OCI-LY3 (cell line): Measurements from ENCODE around the gene CEP170B.

ENCODE experiments used
- H2AFZ ChIP-seq: fragments of 200-600, 300-600 bp; shearing (Covaris generic); 2 replicates; pipeline ENCODE4 v1.6.0; 2014; ENCODE audit warnings: antibody characterized with exemption, low read depth, low read length
- H3K27ac ChIP-seq: fragments of 200-600, 300-600 bp; sonication (generic); 2 replicates; pipeline ENCODE4 v1.5.1; 2014; ENCODE audit warnings: mild to moderate bottlenecking, low read length, moderate library complexity, mixed read lengths
- H3K27me3 ChIP-seq: fragments of 200-600, 300-600 bp; sonication (generic); 2 replicates; pipeline ENCODE4 v1.6.1; 2014; ENCODE audit warnings: low read depth, low read length, mixed read lengths
- H3K36me3 ChIP-seq: fragments of 200-600, 300-600 bp; sonication (generic); replicated peaks from 2 replicates; pipeline ENCODE3; 2014; ENCODE audit warnings: low read depth, low read length, mixed read lengths
- H3K4me1 ChIP-seq: fragments of 300-600, 200-600 bp; sonication (generic); 2 replicates; pipeline ENCODE4 v1.6.1; 2014; ENCODE audit warnings: low read length, mixed read lengths
- H3K4me2 ChIP-seq: fragments of 200-600, 300-600 bp; sonication (generic); 2 replicates; pipeline ENCODE4 v1.6.1; 2014; ENCODE audit warnings: low read length, mixed read lengths
- H3K4me3 ChIP-seq: fragments of 300-600, 200-600 bp; sonication (generic); 2 replicates; pipeline ENCODE4 v1.5.1; 2014; ENCODE audit warnings: antibody characterized with exemption, mild to moderate bottlenecking, low read length, moderate library complexity
- H3K79me2 ChIP-seq: fragments of 300-600, 200-600 bp; shearing (Covaris generic); 2 replicates; pipeline ENCODE4 v1.6.1; 2014; ENCODE audit warnings: mild to moderate bottlenecking, low read length, mixed read lengths
- H3K9ac ChIP-seq: fragments of 300-600, 200-600 bp; shearing (Covaris generic); 2 replicates; pipeline ENCODE4 v1.6.0; 2014; ENCODE audit warnings: mild to moderate bottlenecking, low read length, moderate library complexity
- H3K9me3 ChIP-seq: fragments of 200-600, 300-600 bp; shearing (Covaris generic); 2 replicates; pipeline ENCODE4 v1.6.1; 2014; ENCODE audit warnings: low read length, mixed read lengths; ENCODE audit not compliant: insufficient read depth
- H4K20me1 ChIP-seq: fragments of 200-600, 300-600 bp; sonication (generic); 2 replicates; pipeline ENCODE4 v1.6.1; 2016; ENCODE audit warnings: low read length, mixed read lengths; ENCODE audit not compliant: insufficient read depth
- EZH2phosphoT487 ChIP-seq: fragments of 200-600 bp; shearing (Covaris generic); IDR thresholded peaks from 2 replicates; pipeline ENCODE4 v1.6.1; 2018; ENCODE audit warnings: antibody characterized with exemption, mixed run types, low read depth
- TF ChIP-seq, protein P1 (sequence below): fragments of 200-600, 300-600 bp; sonication (generic); IDR thresholded peaks from 2 replicates; pipeline ENCODE4 v1.5.1; 2014; ENCODE audit warnings: antibody characterized with exemption, low read length, low read depth

Gene CEP170B

GRCh38 chr14:104819361-104819781 is 45.7 kb upstream of the CEP170B start:
- TF ChIP-seq, protein P1, sequence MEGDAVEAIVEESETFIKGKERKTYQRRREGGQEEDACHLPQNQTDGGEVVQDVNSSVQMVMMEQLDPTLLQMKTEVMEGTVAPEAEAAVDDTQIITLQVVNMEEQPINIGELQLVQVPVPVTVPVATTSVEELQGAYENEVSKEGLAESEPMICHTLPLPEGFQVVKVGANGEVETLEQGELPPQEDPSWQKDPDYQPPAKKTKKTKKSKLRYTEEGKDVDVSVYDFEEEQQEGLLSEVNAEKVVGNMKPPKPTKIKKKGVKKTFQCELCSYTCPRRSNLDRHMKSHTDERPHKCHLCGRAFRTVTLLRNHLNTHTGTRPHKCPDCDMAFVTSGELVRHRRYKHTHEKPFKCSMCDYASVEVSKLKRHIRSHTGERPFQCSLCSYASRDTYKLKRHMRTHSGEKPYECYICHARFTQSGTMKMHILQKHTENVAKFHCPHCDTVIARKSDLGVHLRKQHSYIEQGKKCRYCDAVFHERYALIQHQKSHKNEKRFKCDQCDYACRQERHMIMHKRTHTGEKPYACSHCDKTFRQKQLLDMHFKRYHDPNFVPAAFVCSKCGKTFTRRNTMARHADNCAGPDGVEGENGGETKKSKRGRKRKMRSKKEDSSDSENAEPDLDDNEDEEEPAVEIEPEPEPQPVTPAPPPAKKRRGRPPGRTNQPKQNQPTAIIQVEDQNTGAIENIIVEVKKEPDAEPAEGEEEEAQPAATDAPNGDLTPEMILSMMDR, result no peak
- TF ChIP-seq EZH2phosphoT487, result no peak
- Histone ChIP-seq H3K4me3 (no peak overlapping the region), H3K4me1 (peaks cover 6% of the 10 kb centered on the region), H3K79me2 (peaks cover 25% of the 10 kb centered on the region), H3K36me3 (peaks cover 13% of the 10 kb centered on the region), H3K4me2 (no peak overlapping the region), H3K9ac (no peak overlapping the region), H4K20me1 (no peaks in the 10 kb centered on the region), H3K9me3 (peaks cover 6% of the 10 kb centered on the region; the same call in 1 of the 2 replicates), H2AFZ (no peak overlapping the region), H3K27me3 (no peaks in the 10 kb centered on the region), H3K27ac (no peak overlapping the region)

DNA sequence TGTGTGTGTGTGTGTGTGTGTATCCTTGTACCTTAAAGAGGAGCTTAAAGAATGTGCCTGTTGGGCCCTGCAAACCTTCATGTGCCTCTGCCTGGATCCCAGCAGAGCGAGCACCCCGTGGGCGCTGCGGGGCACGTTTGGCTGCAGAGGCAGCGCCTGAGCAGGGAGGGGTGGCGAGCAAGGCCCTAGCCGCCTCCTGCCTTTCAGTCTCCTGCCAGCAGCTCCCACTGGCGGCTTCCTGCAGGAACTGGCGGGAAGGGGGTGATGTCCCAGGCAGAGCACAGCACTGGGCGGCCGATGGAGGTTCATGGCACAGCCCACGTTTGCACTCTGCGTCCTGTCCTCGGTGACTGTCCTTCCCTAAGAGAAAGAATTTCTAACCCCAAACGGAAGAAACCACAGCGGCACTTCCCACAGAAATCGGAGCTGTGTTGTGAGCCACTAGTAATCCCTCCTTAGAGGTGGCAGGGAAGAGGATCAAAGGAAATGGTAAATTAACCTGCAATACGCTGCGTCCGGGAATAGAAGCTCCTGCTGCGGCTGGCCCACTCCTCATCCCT is 44.3 kb upstream of the CEP170B start:
- Histone ChIP-seq H3K36me3 (peaks cover 13% of the 10 kb centered on the region), H3K9ac (no peak overlapping the region), H4K20me1 (no peaks in the 10 kb centered on the region), H3K79me2 (peaks cover 15% of the 10 kb centered on the region), H3K4me1 (peaks cover 6% of the 10 kb centered on the region), H2AFZ (no peak overlapping the region), H3K4me2 (no peak overlapping the region), H3K27ac (no peak overlapping the region), H3K4me3 (no peak overlapping the region), H3K27me3 (no peaks in the 10 kb centered on the region), H3K9me3 (peaks cover 6% of the 10 kb centered on the region; the same call in 1 of the 2 replicates)
- TF ChIP-seq, protein P1, result no peak
- TF ChIP-seq EZH2phosphoT487, result no peak

GRCh38 chr14:104821229-104821945 is 43.7 kb upstream of the CEP170B start:
- Histone ChIP-seq H3K9ac (no peak overlapping the region), H2AFZ (no peak overlapping the region), H3K79me2 (peaks cover 12% of the 10 kb centered on the region), H3K4me2 (no peak overlapping the region), H3K36me3 (peaks cover 13% of the 10 kb centered on the region), H4K20me1 (no peaks in the 10 kb centered on the region), H3K27me3 (no peaks in the 10 kb centered on the region), H3K4me1 (peaks cover 6% of the 10 kb centered on the region), H3K27ac (no peak overlapping the region), H3K9me3 (peaks cover 6% of the 10 kb centered on the region; the same call in 1 of the 2 replicates), H3K4me3 (no peak overlapping the region)
- TF ChIP-seq EZH2phosphoT487, result no peak
- TF ChIP-seq, protein P1, result no peak

GRCh38 chr14:104821971-104822608 is 43.0 kb upstream of the CEP170B start:
- Histone ChIP-seq H4K20me1 (no peaks in the 10 kb centered on the region), H3K4me2 (no peak overlapping the region), H3K27ac (no peak overlapping the region), H3K9me3 (peaks cover 6% of the 10 kb centered on the region; the same call in 1 of the 2 replicates), H2AFZ (no peak overlapping the region), H3K4me1 (peaks cover 3% of the 10 kb centered on the region), H3K4me3 (no peak overlapping the region), H3K36me3 (peaks cover 13% of the 10 kb centered on the region), H3K79me2 (peaks cover 5% of the 10 kb centered on the region), H3K27me3 (no peaks in the 10 kb centered on the region), H3K9ac (no peak overlapping the region)
- no peak for TF ChIP-seq EZH2phosphoT487
- TF ChIP-seq, protein P1, result no peak
